ENCODE results near the gene STX10. TPM values are rescaled to one million over a fixed set of nuclear protein-coding genes. Genes with fewer than 3 reads are reported as not detected.
A peak's percentile ranks its signal among the peaks of the same experiment; 100 is the strongest.

Gene STX10
- total and polyA plus RNA-seq, 9 of the 15 experiments (the other 6 are each of a cell fraction or from before 2014, with no cell fraction given): 0.51 to 66.3 (median 31.0) TPM

GRCh38 chr19:13095934-13096927 lies 53.9 kb downstream of the STX10 start (continued):
- TF ChIP-seq, protein P1, sequence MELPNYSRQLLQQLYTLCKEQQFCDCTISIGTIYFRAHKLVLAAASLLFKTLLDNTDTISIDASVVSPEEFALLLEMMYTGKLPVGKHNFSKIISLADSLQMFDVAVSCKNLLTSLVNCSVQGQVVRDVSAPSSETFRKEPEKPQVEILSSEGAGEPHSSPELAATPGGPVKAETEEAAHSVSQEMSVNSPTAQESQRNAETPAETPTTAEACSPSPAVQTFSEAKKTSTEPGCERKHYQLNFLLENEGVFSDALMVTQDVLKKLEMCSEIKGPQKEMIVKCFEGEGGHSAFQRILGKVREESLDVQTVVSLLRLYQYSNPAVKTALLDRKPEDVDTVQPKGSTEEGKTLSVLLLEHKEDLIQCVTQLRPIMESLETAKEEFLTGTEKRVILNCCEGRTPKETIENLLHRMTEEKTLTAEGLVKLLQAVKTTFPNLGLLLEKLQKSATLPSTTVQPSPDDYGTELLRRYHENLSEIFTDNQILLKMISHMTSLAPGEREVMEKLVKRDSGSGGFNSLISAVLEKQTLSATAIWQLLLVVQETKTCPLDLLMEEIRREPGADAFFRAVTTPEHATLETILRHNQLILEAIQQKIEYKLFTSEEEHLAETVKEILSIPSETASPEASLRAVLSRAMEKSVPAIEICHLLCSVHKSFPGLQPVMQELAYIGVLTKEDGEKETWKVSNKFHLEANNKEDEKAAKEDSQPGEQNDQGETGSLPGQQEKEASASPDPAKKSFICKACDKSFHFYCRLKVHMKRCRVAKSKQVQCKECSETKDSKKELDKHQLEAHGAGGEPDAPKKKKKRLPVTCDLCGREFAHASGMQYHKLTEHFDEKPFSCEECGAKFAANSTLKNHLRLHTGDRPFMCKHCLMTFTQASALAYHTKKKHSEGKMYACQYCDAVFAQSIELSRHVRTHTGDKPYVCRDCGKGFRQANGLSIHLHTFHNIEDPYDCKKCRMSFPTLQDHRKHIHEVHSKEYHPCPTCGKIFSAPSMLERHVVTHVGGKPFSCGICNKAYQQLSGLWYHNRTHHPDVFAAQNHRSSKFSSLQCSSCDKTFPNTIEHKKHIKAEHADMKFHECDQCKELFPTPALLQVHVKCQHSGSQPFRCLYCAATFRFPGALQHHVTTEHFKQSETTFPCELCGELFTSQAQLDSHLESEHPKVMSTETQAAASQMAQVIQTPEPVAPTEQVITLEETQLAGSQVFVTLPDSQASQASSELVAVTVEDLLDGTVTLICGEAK (IDR thresholded peaks at IDR 0.05): no peak
- TF ChIP-seq, protein P1 (CRISPR knock-in tag; IDR thresholded peaks at IDR 0.05): no peak
- TF ChIP-seq ZNF121 (CRISPR knock-in tag; conservative IDR thresholded peaks at IDR 0.05) (no peak), KLF6 (CRISPR knock-in tag; IDR thresholded peaks at IDR 0.05; ENCODE audit: borderline replicate concordance) (no peak; the same call in 1 of the 2 replicates), RNF219 (CRISPR knock-in tag; IDR thresholded peaks at IDR 0.05) (0 out of 2 replicates have a peak, but pooled peaks have one; percentile 45), POU5F1 (IDR thresholded peaks at IDR 0.05; ENCODE audit: borderline replicate concordance, low read depth, low read length, partially characterized antibody) (no peak), SMARCC2 (IDR thresholded peaks at IDR 0.05; ENCODE audit: low read depth) (no peak), TCF15 (CRISPR knock-in tag; IDR thresholded peaks at IDR 0.05) (no peak), MEIS2 (IDR thresholded peaks at IDR 0.05; ENCODE audit: partially characterized antibody) (no peak), HMG20B (CRISPR knock-in tag; IDR thresholded peaks at IDR 0.05) (no peak), ZNF644 (tag; IDR thresholded peaks at IDR 0.05; ENCODE audit: low read depth) (no peak), ZFP36 (IDR thresholded peaks at IDR 0.05; ENCODE audit: low read depth, low read length, partially characterized antibody) (no peak), MTA3 (IDR thresholded peaks at IDR 0.05; ENCODE audit: borderline replicate concordance) (no peak), ZNF77 (CRISPR knock-in tag; IDR thresholded peaks at IDR 0.05) (no peak)

Measured in K562 (cell line).